ENCODE measurements around the gene CNIH4.
"Not testable (repeated sequence)": the region's sequence is repeated elsewhere in the genome, so short reads cannot be mapped to it uniquely, and the experiment has no call there.

CNIH4 gene

DNA sequence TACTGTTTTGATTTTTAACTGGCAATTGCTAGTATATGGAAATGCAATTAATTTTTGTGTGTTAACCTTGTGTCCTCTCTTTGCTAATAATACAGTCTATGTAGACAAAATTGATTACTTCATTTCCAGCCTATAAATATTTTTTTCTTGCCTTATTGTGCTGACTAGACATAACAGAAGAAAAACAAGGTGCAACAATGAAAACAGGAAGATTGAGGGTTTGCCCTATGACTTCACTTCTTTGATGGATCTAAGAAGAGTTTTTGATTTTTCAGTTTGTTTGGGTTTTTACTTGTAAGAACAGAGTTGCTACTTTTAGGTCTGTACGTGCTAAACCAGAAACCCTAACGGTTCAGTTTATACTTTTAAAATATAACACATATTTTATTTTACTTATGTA is 8.5 kb upstream of the CNIH4 start:
- no peak overlapping the region for H3K4me3 ChIP-seq (ENCODE audit: low read depth, low read length)
- POLR2A ChIA-PET, result no interaction called here
- CTCF ChIA-PET, result no interaction called here
- no peaks in the 10 kb centered on the region for H3K4me1 ChIP-seq (ENCODE audit: control insufficient read depth, insufficient read depth, low read length)
- no peaks in the 10 kb centered on the region for H3K36me3 ChIP-seq (ENCODE audit: control insufficient read depth in 2 of 2, insufficient read depth in 1 of 2, low read length in 2 of 2)
- no peaks in the 10 kb centered on the region for H3K9me3 ChIP-seq (ENCODE audit: control insufficient read depth, insufficient read depth, low read depth, low read length)
- H3K27ac ChIP-seq (ENCODE audit: extremely low read depth, low read depth, low read length), result no peak overlapping the region
- TF ChIP-seq SETDB1 (IDR thresholded peaks at IDR 0.05; ENCODE audit: insufficient read length, low read length), result no peak
- no peak for TF ChIP-seq OSR2 (tag by site-specific recombination; IDR thresholded peaks at IDR 0.05)
- TF ChIP-seq KLF16 (tag by site-specific recombination; IDR thresholded peaks at IDR 0.05), result no peak
- TF ChIP-seq ZBTB48 (tag by site-specific recombination; IDR thresholded peaks at IDR 0.05), result no peak

GRCh38 chr1:224349716-224350115 is 7.0 kb upstream of the CNIH4 start:
- POLR2A ChIA-PET, CTCF ChIA-PET: not testable (repeated sequence)

GRCh38 chr1:224352436-224353085 is 4.1 kb upstream of the CNIH4 start:
- H3K4me3 ChIP-seq (ENCODE audit: low read depth, low read length); H3K36me3 ChIP-seq (ENCODE audit: control insufficient read depth in 2 of 2, insufficient read depth in 1 of 2, low read length in 2 of 2); H3K9me3 ChIP-seq (ENCODE audit: control insufficient read depth, insufficient read depth, low read depth, low read length); H3K27ac ChIP-seq (ENCODE audit: extremely low read depth, low read depth, low read length); H3K4me1 ChIP-seq (ENCODE audit: control insufficient read depth, insufficient read depth, low read length): not testable (repeated sequence)
- ChIA-PET CTCF (interaction anchor here (0.7 kb wide), 1 partner anchor 19 kb away, joined by 4 read pairs; no protein-coding TSS in a partner anchor), POLR2A (interaction anchor here (1.2 kb wide), 1 partner anchor 82 kb away, joined by 3 read pairs; the partner anchor contains the start of gene WDR26)
- TF ChIP-seq ZNF202 (tag by site-specific recombination; IDR thresholded peaks at IDR 0.05; ENCODE audit: borderline replicate concordance), result 0 out of 2 replicates have a peak, but pooled peaks have one; percentile 21

More at GRCh38 chr1:224349716-224350115, 7.0 kb upstream of the CNIH4 start:
- not testable (repeated sequence) for H3K4me3 ChIP-seq (ENCODE audit: low read depth, low read length); H3K4me1 ChIP-seq (ENCODE audit: control insufficient read depth, insufficient read depth, low read length); H3K36me3 ChIP-seq (ENCODE audit: control insufficient read depth in 2 of 2, insufficient read depth in 1 of 2, low read length in 2 of 2); H3K9me3 ChIP-seq (ENCODE audit: control insufficient read depth, insufficient read depth, low read depth, low read length); H3K27ac ChIP-seq (ENCODE audit: extremely low read depth, low read depth, low read length)

- Histone ChIP-seq H3K27ac (ENCODE audit: extremely low read depth, low read depth, low read length) (no peak overlapping the region), H3K4me3 (ENCODE audit: low read depth, low read length) (no peak overlapping the region), H3K9me3 (ENCODE audit: control insufficient read depth, insufficient read depth, low read depth, low read length) (no peaks in the 10 kb centered on the region), H3K4me1 (ENCODE audit: control insufficient read depth, insufficient read depth, low read length) (peaks cover 13% of the 10 kb centered on the region; the same call in 1 of the 2 replicates), H3K36me3 (ENCODE audit: control insufficient read depth in 2 of 2, insufficient read depth in 1 of 2, low read length in 2 of 2) (no peaks in the 10 kb centered on the region; a peak in 1 of 3 replicates)
- ChIA-PET CTCF (interaction anchor here (0.6 to 1.5 kb wide), 3 partner anchors 9 to 303 kb away, joined by 3 to 4 read pairs (median 3); no protein-coding TSS in a partner anchor), POLR2A (no interaction called here)
- no peak for TF ChIP-seq ZNF426 (tag by site-specific recombination; IDR thresholded peaks at IDR 0.05)
- TF ChIP-seq ELK4 (IDR thresholded peaks at IDR 0.05; ENCODE audit: borderline replicate concordance, low read depth, low read length), result no peak
- TF ChIP-seq SETDB1 (IDR thresholded peaks at IDR 0.05; ENCODE audit: insufficient read length, low read length), result peak; percentile 60
- TF ChIP-seq ZBTB20 (tag by site-specific recombination; IDR thresholded peaks at IDR 0.05), result 0 out of 2 replicates have a peak, but pooled peaks have one; percentile 14
- TF ChIP-seq ZBTB17 (tag by site-specific recombination; IDR thresholded peaks at IDR 0.05), result 0 out of 2 replicates have a peak, but pooled peaks have one; percentile 31
- no peak for TF ChIP-seq ZSCAN16 (tag by site-specific recombination; IDR thresholded peaks at IDR 0.05)
- no peak for TF ChIP-seq ZNF133 (tag by site-specific recombination; IDR thresholded peaks at IDR 0.05)
- peak; percentile 99 for TF ChIP-seq TRIM28 (IDR thresholded peaks at IDR 0.05; ENCODE audit: borderline replicate concordance, low read length)
- no peak for TF ChIP-seq CTCF (tag by site-specific recombination; IDR thresholded peaks at IDR 0.05)
- peak; percentile 58 for TF ChIP-seq ZFHX2 (tag by site-specific recombination; conservative IDR thresholded peaks at IDR 0.05)
- no peak for TF ChIP-seq ZNF513 (tag by site-specific recombination; IDR thresholded peaks at IDR 0.05)
These were observed 2.4 kb upstream of the CNIH4 start for GRCh38 chr1:224353975-224354925.

Data from HEK293 (cell line).